ENCODE data around the gene CWC25. TPM values are rescaled to one million over a fixed set of nuclear protein-coding genes. Genes with fewer than 3 reads are reported as not detected.

The CWC25 gene
- total and polyA plus RNA-seq, 9 of the 15 experiments (the other 6 are each of a cell fraction or from before 2014, with no cell fraction given) = 16.5 to 27.4 (median 23.0) TPM

DNA sequence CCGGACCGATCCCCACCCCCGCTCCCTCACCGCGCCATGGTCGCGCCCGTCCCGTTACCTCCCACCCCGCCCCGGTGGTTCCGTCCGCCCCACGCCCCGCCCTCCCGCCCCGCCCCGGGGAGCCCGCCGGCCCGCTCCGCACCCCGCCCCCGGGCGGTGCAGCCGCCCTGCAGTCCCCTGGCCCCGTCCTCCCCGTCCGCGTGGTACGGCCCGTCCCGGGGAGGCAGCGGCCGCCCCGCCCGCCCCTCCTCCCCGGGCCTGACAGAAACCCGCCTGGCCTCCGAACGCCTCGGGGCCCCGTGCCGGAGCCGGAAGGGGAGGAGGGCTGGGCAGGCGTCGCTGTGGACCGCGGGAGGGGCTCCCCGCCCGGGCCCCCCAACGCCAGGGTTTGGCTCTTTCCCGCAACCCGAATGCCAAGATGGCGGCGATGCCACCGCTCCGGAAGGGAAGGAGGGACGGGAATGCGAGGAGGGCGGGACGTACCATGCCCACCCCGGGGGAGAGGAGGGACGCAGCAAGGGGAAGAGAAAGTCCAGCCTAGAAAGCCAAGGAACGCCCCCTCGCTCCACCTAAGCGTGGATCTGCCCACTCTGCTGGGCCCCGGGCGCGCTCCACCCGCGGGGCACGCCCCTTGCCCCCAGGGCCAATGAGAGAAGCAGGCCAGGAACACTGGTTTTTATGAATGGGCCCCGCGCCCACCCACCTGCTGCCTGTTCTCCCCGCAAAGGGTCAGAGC, 25.5 kb downstream of the CWC25 start, which contains the start of gene PIP4K2B (continued):
- peak in 1 of 2 experiments; percentile 21 for TF ChIP-seq E2F6 (IDR thresholded peaks at IDR 0.05; ENCODE audit: borderline replicate concordance in 1 of 2, extremely low read depth in 1 of 2, insufficient read depth in 1 of 2, insufficient read length in 1 of 2, low read depth in 1 of 2, low read length in 1 of 2, poor library complexity in 1 of 2, severe bottlenecking in 1 of 2)
- TF ChIP-seq ZNF23 (CRISPR knock-in tag; IDR thresholded peaks at IDR 0.05) = no peak
- no peak for TF ChIP-seq MTF1 (CRISPR knock-in tag; IDR thresholded peaks at IDR 0.05; ENCODE audit: borderline replicate concordance)
- TF ChIP-seq, protein P1, sequence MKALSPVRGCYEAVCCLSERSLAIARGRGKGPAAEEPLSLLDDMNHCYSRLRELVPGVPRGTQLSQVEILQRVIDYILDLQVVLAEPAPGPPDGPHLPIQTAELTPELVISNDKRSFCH (CRISPR knock-in tag; IDR thresholded peaks at IDR 0.05) = no peak
- TF ChIP-seq, protein P1 (tag; IDR thresholded peaks at IDR 0.05) = no peak
- no peak for TF ChIP-seq ZNF780A (CRISPR knock-in tag; IDR thresholded peaks at IDR 0.05)
- peak; percentile 78 for TF ChIP-seq SP1 (CRISPR knock-in tag; IDR thresholded peaks at IDR 0.05)
- 0 out of 2 replicates have a peak, but pooled peaks have one; percentile 36 for TF ChIP-seq SOX6 (IDR thresholded peaks at IDR 0.05)
- no peak for TF ChIP-seq SNIP1 (IDR thresholded peaks at IDR 0.05; ENCODE audit: low read depth)
- TF ChIP-seq SLC30A9 (CRISPR knock-in tag; IDR thresholded peaks at IDR 0.05) = no peak
- TF ChIP-seq FOXA3 (CRISPR knock-in tag; conservative IDR thresholded peaks at IDR 0.05 in 1 of 2, IDR thresholded peaks at IDR 0.05 in 1 of 2) = no peak
- peak; percentile 81 to 98 (median 94) for TF ChIP-seq YY1 (IDR thresholded peaks at IDR 0.05; ENCODE audit: borderline replicate concordance in 1 of 3, control insufficient read depth in 1 of 3, extremely low read depth in 1 of 3, insufficient read depth in 3 of 3, insufficient read length in 1 of 3, insufficient replicate concordance in 2 of 3, low read depth in 1 of 3, low read length in 2 of 3)
- TF ChIP-seq THRAP3 (IDR thresholded peaks at IDR 0.05; ENCODE audit: borderline replicate concordance) = no peak
- TF ChIP-seq ZNF717 (CRISPR knock-in tag; IDR thresholded peaks at IDR 0.05) = peak; percentile 77; the same call in 1 of the 2 replicates
- TF ChIP-seq HIVEP1 (CRISPR knock-in tag; IDR thresholded peaks at IDR 0.05) = 0 out of 2 replicates have a peak, but pooled peaks have one; percentile 26
- TF ChIP-seq EHMT2 (IDR thresholded peaks at IDR 0.05) = no peak
- TF ChIP-seq CREB5 (CRISPR knock-in tag; IDR thresholded peaks at IDR 0.05) = no peak
- peak; percentile 95 for TF ChIP-seq SREBF1 (IDR thresholded peaks at IDR 0.05; ENCODE audit: borderline replicate concordance, low read depth, low read length)
- TF ChIP-seq FOXJ2 (tag; IDR thresholded peaks at IDR 0.05) = no peak
- TF ChIP-seq ZNF324 (CRISPR knock-in tag; IDR thresholded peaks at IDR 0.05) = no peak
- TF ChIP-seq SMARCC2 (IDR thresholded peaks at IDR 0.05; ENCODE audit: low read depth) = no peak
- TF ChIP-seq BACH1 (tag; IDR thresholded peaks at IDR 0.05) = no peak

Data from K562 (cell line).